A549 (cell line): ENCODE data around the gene MAML3. TPM values are rescaled to one million over a fixed set of nuclear protein-coding genes. Genes with fewer than 3 reads are reported as not detected.
A peak's percentile ranks its signal among the peaks of the same experiment; 100 is the strongest.

Experiments used
- ATAC-seq, 2 experiments: fragments of 200-7000 bp in 1 of 2; fragments of >200 bp in 1 of 2; cut with Nextera tagmentation in 1 of 2; cut with Tn5 transposase in 1 of 2; 3 replicates each; pipeline versions ENCODE4 v1.8.0 to v1.9.1; 2018 to 2020; ENCODE audit warnings: mild to moderate bottlenecking in 1 of 2, moderate library complexity in 1 of 2
- CTCF ChIA-PET: fragments of 300-600 bp; sonication (Branson Sonifier 250); formaldehyde crosslinking; extraction: SDS; loops from one replicate; lab custom pipeline; 2021; ENCODE audit warnings: antibody characterized with exemption, inconsistent platforms; lab: Yijun Ruan, JAX
- POLR2A ChIA-PET: fragments of 350-600 bp; formaldehyde crosslinking; extraction: SDS; loops from one replicate; lab custom pipeline; 2021; ENCODE audit warnings: antibody characterized with exemption, inconsistent platforms; lab: Yijun Ruan, JAX
- DNase-seq, 2 experiments: peaks; one replicate each; pipeline versions ENCODE4 v3.0.0 to v3.0.0-alpha.2; 2011 to 2016; ENCODE audit warnings: low read depth in 1 of 2, low spot score in 1 of 2
- FAIRE-seq: peaks from 2 replicates; lab custom pipeline; 2011; peaks lifted over from hg19 to GRCh38; lab: Jason Lieb, UNC
- H3K27ac ChIP-seq, 2 experiments: fragments of >200 bp; sonication (Bioruptor Twin); formaldehyde crosslinking; 3 replicates each; pipeline ENCODE4 v1.5.1; 2016 to 2017
- H3K4me1 ChIP-seq: fragments of >200 bp; sonication (Bioruptor Twin); formaldehyde crosslinking; 3 replicates; pipeline ENCODE4 v1.6.1; 2016
- H3K4me2 ChIP-seq: fragments of >200 bp; sonication (Bioruptor Twin); formaldehyde crosslinking; 3 replicates; pipeline ENCODE4 v1.6.1; 2016
- H3K4me3 ChIP-seq: fragments of >200 bp; sonication (Bioruptor Twin); formaldehyde crosslinking; 3 replicates; pipeline ENCODE4 v1.5.1; 2016
- H3K9me3 ChIP-seq: fragments of >200 bp; sonication (Bioruptor Twin); formaldehyde crosslinking; 3 replicates; pipeline ENCODE4 v1.6.1; 2016
- CBX8 ChIP-seq: fragments of 200-600 bp; sonication (generic); IDR thresholded peaks from 2 replicates; pipeline ENCODE4 v1.6.1; 2016
- CEBPB ChIP-seq, 2 experiments: fragments of >200 bp in 1 of 2; sonication (Bioruptor Twin) in 1 of 2; formaldehyde crosslinking in 1 of 2; IDR thresholded peaks; 2 replicates each; pipeline ENCODE4 v1.6.1; 2012 to 2016
- EHMT2 ChIP-seq: fragments of 200-600 bp; sonication (generic); IDR thresholded peaks from 2 replicates; pipeline ENCODE4 v1.6.1; 2016; ENCODE audit warnings: antibody characterized with exemption, low read depth, mild to moderate bottlenecking, moderate library complexity
- EP300 ChIP-seq, 2 experiments: fragments of >200 bp; sonication (Bioruptor Twin); formaldehyde crosslinking; IDR thresholded peaks; 2 replicates in 1 of 2; 3 replicates in 1 of 2; pipeline ENCODE4 v1.6.1; 2016 to 2017
- FOSB ChIP-seq: fragments of 250-450 bp; sonication (Bioruptor Pico); IDR thresholded peaks from 2 replicates; pipeline ENCODE4 v1.5.0; 2020; ENCODE audit warnings: mild to moderate bottlenecking, moderate library complexity
- HEYL ChIP-seq: fragments of 250-450 bp; sonication (Bioruptor Pico); IDR thresholded peaks from 2 replicates; pipeline ENCODE4 v1.8.0; 2021; ENCODE audit warnings: mild to moderate bottlenecking, moderate library complexity
- HOXA7 ChIP-seq: fragments of 250-450 bp; sonication (Bioruptor Pico); IDR thresholded peaks from 2 replicates; pipeline ENCODE4 v1.5.0; 2020; ENCODE audit warnings: mild to moderate bottlenecking, moderate library complexity
- HOXB13 ChIP-seq: fragments of 250-450 bp; sonication (Bioruptor Pico); IDR thresholded peaks from 2 replicates; pipeline ENCODE4 v1.5.0; 2020; ENCODE audit warnings: low read depth, mild to moderate bottlenecking, moderate library complexity
- HOXB5 ChIP-seq: fragments of 250-450 bp; sonication (Bioruptor Pico); IDR thresholded peaks from 2 replicates; pipeline ENCODE4 v1.5.0; 2020; ENCODE audit warnings: mild to moderate bottlenecking, moderate library complexity
- KDM5A ChIP-seq: fragments of 200-600 bp; sonication (generic); IDR thresholded peaks from 2 replicates; pipeline ENCODE4 v1.6.1; 2016; ENCODE audit warnings: antibody characterized with exemption, mild to moderate bottlenecking
- MAFK ChIP-seq: fragments of 450-650 bp; IDR thresholded peaks from 2 replicates; pipeline ENCODE4 v1.6.1; 2014; ENCODE audit not compliant: partially characterized antibody
- MYC ChIP-seq: IDR thresholded peaks from 2 replicates; pipeline ENCODE4 v1.6.1; 2012; ENCODE audit warnings: mild to moderate bottlenecking, inconsistent platforms, low read length, improper control_type of control experiment, borderline replicate concordance
- NFE2L2 ChIP-seq: fragments of 150-350 bp; conservative IDR thresholded peaks from 2 replicates; pipeline ENCODE4 v1.6.1; 2014; ENCODE audit warnings: low read length
- NPAS2 ChIP-seq: fragments of 250-450 bp; sonication (Bioruptor Pico); IDR thresholded peaks from 2 replicates; pipeline ENCODE4 v1.8.0; 2022; ENCODE audit warnings: mild to moderate bottlenecking, moderate library complexity, borderline replicate concordance
- NR3C1 ChIP-seq: fragments of >200 bp; sonication (Bioruptor Twin); formaldehyde crosslinking; IDR thresholded peaks from 3 replicates; pipeline ENCODE4 v1.6.1; 2017
- RAD21 ChIP-seq, 2 experiments: fragments of >200 bp in 1 of 2; sonication (Bioruptor Twin) in 1 of 2; formaldehyde crosslinking in 1 of 2; IDR thresholded peaks in 1 of 2; conservative IDR thresholded peaks in 1 of 2; 2 replicates in 1 of 2; 3 replicates in 1 of 2; pipeline ENCODE4 v1.6.1; 2012 to 2018; ENCODE audit warnings: inconsistent platforms in 1 of 2
- RCOR1 ChIP-seq: fragments of 150-350 bp; IDR thresholded peaks from 2 replicates; pipeline ENCODE4 v1.6.1; 2014; ENCODE audit warnings: antibody characterized with exemption, low read length, low read depth
- RNF2 ChIP-seq: fragments of 200-600 bp; sonication (generic); IDR thresholded peaks from 2 replicates; pipeline ENCODE4 v1.6.1; 2016; ENCODE audit warnings: low read depth, mild to moderate bottlenecking, antibody characterized with exemption, moderate library complexity, borderline replicate concordance
- SREBF2 ChIP-seq: fragments of 450-650 bp; IDR thresholded peaks from 2 replicates; pipeline ENCODE4 v1.6.1; 2014; ENCODE audit warnings: mild to moderate bottlenecking, moderate library complexity
- TP53 ChIP-seq: fragments of 250-450 bp; sonication (Bioruptor Pico); IDR thresholded peaks from 2 replicates; pipeline ENCODE4 v1.5.0; 2021; ENCODE audit warnings: mild to moderate bottlenecking, moderate library complexity
- ZC3H11A ChIP-seq: fragments of 450-650 bp; IDR thresholded peaks from 2 replicates; pipeline ENCODE4 v1.6.1; 2014; ENCODE audit warnings: antibody characterized with exemption, mild to moderate bottlenecking
- ZNF302 ChIP-seq: fragments of 250-450 bp; sonication (Bioruptor Pico); IDR thresholded peaks from 2 replicates; pipeline ENCODE4 v1.9.0; 2021; ENCODE audit warnings: inconsistent platforms, mild to moderate bottlenecking, moderate library complexity
- WGBS: methylation state at CpG from one replicate; pipeline ENCODE4 v1.1.6; 2017; ENCODE audit errors: missing lambda C conversion rate; 5-methylcytosine and 5-hydroxymethylcytosine counted together
- polyA plus RNA-seq, 4 experiments: library from polyadenylated mRNA; depleted of rRNA in 3 of 4; stranded (reverse); fragments of >200 nt; fragmentation: RNase III in 1 of 4; extraction: RNeasy Plus Mini Kit Qiagen cat#74134 plus additional on column Dnase treatment in 1 of 4; gene quantifications; 2 replicates in 3 of 4; 3 replicates in 1 of 4; pipeline ENCODE4 v1.2.3, GENCODE V29; 2011 to 2017
- TF ChIP-seq, protein P1 (sequence below): fragments of >200 bp; sonication (Bioruptor Twin); formaldehyde crosslinking; IDR thresholded peaks from 2 replicates; pipeline ENCODE4 v1.6.1; 2016
- TF ChIP-seq, protein P2 (sequence below): fragments of 450-650 bp; IDR thresholded peaks from 2 replicates; pipeline ENCODE4 v1.6.1; 2014; ENCODE audit warnings: antibody characterized with exemption
- TF ChIP-seq, protein P3 (sequence below): fragments of 150-350 bp; IDR thresholded peaks from 2 replicates; pipeline ENCODE4 v1.6.1; 2014; ENCODE audit warnings: low read depth, mild to moderate bottlenecking, low read length
- TF ChIP-seq, protein P4 (sequence below): fragments of 250-450 bp; sonication (Bioruptor Pico); IDR thresholded peaks from 2 replicates; pipeline ENCODE4 v1.5.0; 2021; ENCODE audit warnings: mild to moderate bottlenecking, moderate library complexity, borderline replicate concordance
- TF ChIP-seq, protein P5 (sequence below): IDR thresholded peaks from 2 replicates; pipeline ENCODE4 v1.6.1; 2012

The MAML3 gene
- polyA plus RNA-seq, 2 of the 4 experiments (the other 2 are of a cell fraction), result 9.0 to 22.2 TPM

DNA sequence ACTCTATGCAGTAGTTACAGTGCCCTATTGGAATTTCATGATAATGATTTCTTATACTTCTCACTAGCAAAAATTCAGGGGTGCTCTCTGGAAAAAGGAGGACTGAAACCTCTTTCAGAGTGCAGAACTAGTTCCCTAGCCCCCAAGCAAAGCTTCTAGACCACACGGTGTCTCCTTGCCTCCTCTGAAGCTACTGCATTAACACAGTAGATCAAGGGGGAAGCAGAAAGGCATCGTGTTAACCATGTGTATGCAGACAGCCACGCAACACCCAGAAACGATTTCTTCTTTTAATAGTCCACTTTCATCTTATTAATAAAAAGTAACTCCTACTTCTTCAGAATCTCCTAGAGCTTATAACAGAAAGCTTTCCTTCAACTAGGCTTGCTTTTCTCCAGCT, 44.7 kb downstream of the MAML3 start:
- POLR2A ChIA-PET, result no interaction called here
- Histone ChIP-seq H3K9me3 (no peaks in the 10 kb centered on the region), H3K27ac (peak overlapping the region; percentile 38 to 99; a peak in 5 of 6 replicates)
- no peak for TF ChIP-seq MAFK
- TF ChIP-seq, all 56 proteins: peak for 0
- WGBS, result 79% methylated on average over 4 of the region's 4 CpGs
- ATAC-seq (peak in 1 of 2 experiments; percentile 10; a peak in 1 of 6 replicates), DNase-seq (no peak), FAIRE-seq (no peak)
- H3K4me1 ChIP-seq, result peaks cover 73% of the 10 kb centered on the region
- H3K4me3 ChIP-seq, result no peak overlapping the region
- CTCF ChIA-PET, result interaction anchor here (1.0 to 1.3 kb wide), 2 partner anchors 11 to 43 kb away, joined by 3 read pairs; no protein-coding TSS in a partner anchor
- 0 out of 3 replicates have a peak overlapping the region, but pooled peaks have one; percentile 4 for H3K4me2 ChIP-seq

DNA sequence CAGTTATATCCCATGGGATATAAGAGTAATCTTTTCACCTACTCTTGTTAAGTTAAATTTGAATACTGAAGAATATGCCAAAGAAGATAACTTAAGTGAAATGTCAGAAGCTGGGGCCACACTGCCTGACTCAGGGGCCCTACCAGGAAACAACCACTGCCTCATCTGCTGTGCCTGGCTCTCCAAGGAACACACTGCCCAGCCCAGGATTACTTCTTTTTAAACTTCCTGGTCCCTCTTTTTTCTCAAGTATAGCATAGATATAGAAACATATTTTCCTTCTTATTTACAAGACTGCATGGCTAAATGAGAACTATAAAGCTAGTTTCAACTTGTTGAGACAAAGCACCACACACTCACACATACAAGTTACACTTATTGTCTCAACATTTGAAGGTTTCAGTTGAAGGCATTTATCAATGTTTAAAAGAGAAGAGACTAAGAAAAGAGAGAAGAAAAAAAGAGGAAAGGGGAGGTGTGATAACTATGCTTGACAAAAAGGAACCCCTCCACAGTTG, 45.2 kb downstream of the MAML3 start:
- FAIRE-seq (no peak), ATAC-seq (peak in 1 of 2 experiments; percentile 17; a peak in 1 of 6 replicates), DNase-seq (no peak)
- Histone ChIP-seq H3K4me3 (no peak overlapping the region), H3K4me1 (peaks cover 78% of the 10 kb centered on the region), H3K9me3 (no peaks in the 10 kb centered on the region), H3K27ac (peak overlapping the region; percentile 38 to 99), H3K4me2 (peak overlapping the region; percentile 4; the same call in 1 of the 3 replicates)
- TF ChIP-seq, protein P1, sequence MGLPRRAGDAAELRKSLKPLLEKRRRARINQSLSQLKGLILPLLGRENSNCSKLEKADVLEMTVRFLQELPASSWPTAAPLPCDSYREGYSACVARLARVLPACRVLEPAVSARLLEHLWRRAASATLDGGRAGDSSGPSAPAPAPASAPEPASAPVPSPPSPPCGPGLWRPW, result no peak
- no peak for TF ChIP-seq RCOR1
- TF ChIP-seq ZC3H11A, result no peak
- TF ChIP-seq HOXB13, result no peak
- TF ChIP-seq SREBF2, result no peak
- TF ChIP-seq KDM5A, result no peak
- no peak for TF ChIP-seq NR3C1
- TF ChIP-seq RAD21 (conservative IDR thresholded peaks at IDR 0.05 in 1 of 2, IDR thresholded peaks at IDR 0.05 in 1 of 2), result no peak
- TF ChIP-seq MAFK, result no peak
- TF ChIP-seq HOXA7, result no peak
- no peak for TF ChIP-seq HOXB5 (CRISPR knock-in tag)
- TF ChIP-seq NPAS2 (CRISPR knock-in tag), result no peak
- no peak for TF ChIP-seq RNF2
- no peak for TF ChIP-seq EP300 (IDR thresholded peaks at IDR 0.05)
- TF ChIP-seq, protein P2, sequence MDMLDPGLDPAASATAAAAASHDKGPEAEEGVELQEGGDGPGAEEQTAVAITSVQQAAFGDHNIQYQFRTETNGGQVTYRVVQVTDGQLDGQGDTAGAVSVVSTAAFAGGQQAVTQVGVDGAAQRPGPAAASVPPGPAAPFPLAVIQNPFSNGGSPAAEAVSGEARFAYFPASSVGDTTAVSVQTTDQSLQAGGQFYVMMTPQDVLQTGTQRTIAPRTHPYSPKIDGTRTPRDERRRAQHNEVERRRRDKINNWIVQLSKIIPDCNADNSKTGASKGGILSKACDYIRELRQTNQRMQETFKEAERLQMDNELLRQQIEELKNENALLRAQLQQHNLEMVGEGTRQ, result no peak
- no peak for TF ChIP-seq HEYL (CRISPR knock-in tag)
- no peak for TF ChIP-seq CEBPB (IDR thresholded peaks at IDR 0.05)
- CTCF ChIA-PET, result interaction anchor here (1.0 kb wide), 1 partner anchor 44 kb away, joined by 3 read pairs; no protein-coding TSS in a partner anchor
- POLR2A ChIA-PET, result no interaction called here

DNA sequence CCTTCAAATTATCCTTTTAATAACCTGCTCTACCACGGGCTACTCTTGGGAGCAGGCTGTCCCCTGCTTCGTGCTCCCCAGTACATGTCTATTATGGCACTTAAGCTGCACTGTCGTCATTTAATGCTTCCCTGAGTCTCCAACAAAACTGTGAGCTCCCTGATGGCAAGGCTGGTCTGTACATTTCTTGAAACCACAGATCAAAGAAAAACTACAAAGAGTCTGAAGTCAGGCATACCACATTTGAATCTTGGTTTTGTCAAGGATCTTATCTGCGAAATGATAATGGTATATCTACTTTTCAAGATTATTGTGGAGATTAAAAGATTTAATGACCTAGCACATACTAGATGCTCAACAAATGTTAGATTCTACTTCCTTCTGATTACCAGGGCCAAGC, 45.7 kb downstream of the MAML3 start:
- CTCF ChIA-PET, result no interaction called here
- peak overlapping the region; percentile 38 to 99 for H3K27ac ChIP-seq
- POLR2A ChIA-PET, result no interaction called here
- no peak overlapping the region; the same call in 2 of the 3 replicates for H3K4me2 ChIP-seq
- H3K4me1 ChIP-seq, result peaks cover 81% of the 10 kb centered on the region
- H3K4me3 ChIP-seq, result no peak overlapping the region
- WGBS, result 42% methylated on average over 4 of the region's 4 CpGs
- TF ChIP-seq FOSB, result no peak
- no peak for TF ChIP-seq KDM5A
- no peak for TF ChIP-seq EHMT2
- TF ChIP-seq, protein P3, sequence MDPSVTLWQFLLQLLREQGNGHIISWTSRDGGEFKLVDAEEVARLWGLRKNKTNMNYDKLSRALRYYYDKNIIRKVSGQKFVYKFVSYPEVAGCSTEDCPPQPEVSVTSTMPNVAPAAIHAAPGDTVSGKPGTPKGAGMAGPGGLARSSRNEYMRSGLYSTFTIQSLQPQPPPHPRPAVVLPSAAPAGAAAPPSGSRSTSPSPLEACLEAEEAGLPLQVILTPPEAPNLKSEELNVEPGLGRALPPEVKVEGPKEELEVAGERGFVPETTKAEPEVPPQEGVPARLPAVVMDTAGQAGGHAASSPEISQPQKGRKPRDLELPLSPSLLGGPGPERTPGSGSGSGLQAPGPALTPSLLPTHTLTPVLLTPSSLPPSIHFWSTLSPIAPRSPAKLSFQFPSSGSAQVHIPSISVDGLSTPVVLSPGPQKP, result no peak
- no peak for TF ChIP-seq RAD21 (conservative IDR thresholded peaks at IDR 0.05 in 1 of 2, IDR thresholded peaks at IDR 0.05 in 1 of 2)
- TF ChIP-seq EP300 (IDR thresholded peaks at IDR 0.05), result no peak
- TF ChIP-seq NFE2L2, result no peak
- TF ChIP-seq ZNF302, result no peak
- no peak for TF ChIP-seq MYC
- TF ChIP-seq, protein P1, result no peak
- no peak for TF ChIP-seq CBX8
- TF ChIP-seq, protein P4, sequence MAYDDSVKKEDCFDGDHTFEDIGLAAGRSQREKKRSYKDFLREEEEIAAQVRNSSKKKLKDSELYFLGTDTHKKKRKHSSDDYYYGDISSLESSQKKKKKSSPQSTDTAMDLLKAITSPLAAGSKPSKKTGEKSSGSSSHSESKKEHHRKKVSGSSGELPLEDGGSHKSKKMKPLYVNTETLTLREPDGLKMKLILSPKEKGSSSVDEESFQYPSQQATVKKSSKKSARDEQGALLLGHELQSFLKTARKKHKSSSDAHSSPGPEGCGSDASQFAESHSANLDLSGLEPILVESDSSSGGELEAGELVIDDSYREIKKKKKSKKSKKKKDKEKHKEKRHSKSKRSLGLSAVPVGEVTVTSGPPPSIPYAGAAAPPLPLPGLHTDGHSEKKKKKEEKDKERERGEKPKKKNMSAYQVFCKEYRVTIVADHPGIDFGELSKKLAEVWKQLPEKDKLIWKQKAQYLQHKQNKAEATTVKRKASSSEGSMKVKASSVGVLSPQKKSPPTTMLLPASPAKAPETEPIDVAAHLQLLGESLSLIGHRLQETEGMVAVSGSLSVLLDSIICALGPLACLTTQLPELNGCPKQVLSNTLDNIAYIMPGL, result no peak
- TF ChIP-seq SREBF2, result no peak
- TF ChIP-seq, protein P5, sequence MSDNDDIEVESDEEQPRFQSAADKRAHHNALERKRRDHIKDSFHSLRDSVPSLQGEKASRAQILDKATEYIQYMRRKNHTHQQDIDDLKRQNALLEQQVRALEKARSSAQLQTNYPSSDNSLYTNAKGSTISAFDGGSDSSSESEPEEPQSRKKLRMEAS, result no peak
- no peak for TF ChIP-seq TP53 (CRISPR knock-in tag)
- no peaks in the 10 kb centered on the region for H3K9me3 ChIP-seq
- FAIRE-seq, result no peak
- no peak for DNase-seq
- no peak for ATAC-seq
